HG03571 (cell line): ENCODE results near the gene IRF1.

Source experiments
- ATAC-seq: cut with Tn5 transposase; IDR thresholded peaks from one replicate; pipeline ENCODE4 v1.9.1; 2021; ENCODE audit not compliant: unreplicated experiment

The IRF1 gene

GRCh38 chr5:132463811-132464155, 26.8 kb downstream of the IRF1 start:
- ATAC-seq: no peak

DNA sequence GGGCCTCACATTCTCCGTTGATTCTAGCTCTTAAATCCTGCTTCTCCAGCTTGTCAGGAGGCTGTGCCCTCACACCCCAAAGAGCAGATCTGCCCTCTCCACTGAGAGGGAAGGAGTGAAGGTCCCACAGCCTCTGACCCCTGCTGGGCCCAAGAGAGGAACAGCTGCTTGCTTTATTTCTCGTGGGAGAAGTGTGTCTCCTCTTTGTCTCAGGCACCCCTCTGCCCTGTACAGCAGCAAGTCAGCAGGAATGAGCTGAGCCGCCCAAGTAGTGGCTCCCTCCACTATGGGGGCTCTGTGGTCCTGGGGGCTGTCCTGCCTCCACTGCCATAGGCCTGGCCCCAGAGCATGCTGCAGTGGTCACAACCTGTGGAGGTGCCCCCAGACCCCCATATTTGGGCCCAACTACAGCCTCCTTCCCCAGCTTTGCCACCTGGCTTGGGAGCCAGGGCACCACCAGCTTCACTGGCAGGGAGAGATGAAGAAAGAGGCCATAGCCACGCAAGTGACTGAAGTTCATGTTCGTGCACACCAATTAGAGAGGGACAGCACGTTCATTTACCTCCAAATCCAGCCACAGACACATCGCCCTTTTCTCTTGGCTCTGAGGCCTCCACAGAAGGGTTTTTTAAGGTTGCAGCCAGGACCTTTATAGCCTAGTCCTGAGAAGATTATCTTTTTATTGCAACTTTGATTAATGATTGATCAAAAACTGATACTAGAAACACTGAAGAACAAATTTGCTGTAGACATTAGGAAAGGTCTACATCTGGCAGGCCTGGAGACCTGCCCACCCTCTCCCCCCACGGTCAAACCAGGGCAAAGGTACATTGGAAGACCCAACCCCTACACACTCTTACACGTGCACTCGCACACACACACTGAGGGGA, 27.5 kb downstream of the IRF1 start:
- no peak for ATAC-seq

DNA sequence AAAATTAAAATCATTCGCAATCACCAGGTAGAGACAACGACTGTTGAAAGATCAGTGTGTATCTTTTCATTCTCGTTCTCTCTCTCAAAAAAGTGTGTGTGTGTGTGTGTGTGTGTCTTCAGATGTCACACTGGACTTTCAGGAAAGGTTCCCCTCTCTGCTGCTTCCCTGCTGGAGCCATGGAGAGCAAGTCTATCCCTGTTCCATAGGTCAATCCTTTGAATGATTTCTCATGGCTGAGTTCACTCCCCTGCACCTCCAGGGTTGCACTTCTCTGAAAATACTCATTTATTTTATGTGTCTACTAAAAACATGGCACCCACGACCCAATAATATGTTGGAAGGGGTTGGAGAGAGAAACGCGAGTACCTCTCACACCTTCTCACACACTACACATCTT, 28.2 kb downstream of the IRF1 start:
- ATAC-seq: no peak

GRCh38 chr5:132461569-132462070, 29.0 kb downstream of the IRF1 start:
- ATAC-seq: no peak

DNA sequence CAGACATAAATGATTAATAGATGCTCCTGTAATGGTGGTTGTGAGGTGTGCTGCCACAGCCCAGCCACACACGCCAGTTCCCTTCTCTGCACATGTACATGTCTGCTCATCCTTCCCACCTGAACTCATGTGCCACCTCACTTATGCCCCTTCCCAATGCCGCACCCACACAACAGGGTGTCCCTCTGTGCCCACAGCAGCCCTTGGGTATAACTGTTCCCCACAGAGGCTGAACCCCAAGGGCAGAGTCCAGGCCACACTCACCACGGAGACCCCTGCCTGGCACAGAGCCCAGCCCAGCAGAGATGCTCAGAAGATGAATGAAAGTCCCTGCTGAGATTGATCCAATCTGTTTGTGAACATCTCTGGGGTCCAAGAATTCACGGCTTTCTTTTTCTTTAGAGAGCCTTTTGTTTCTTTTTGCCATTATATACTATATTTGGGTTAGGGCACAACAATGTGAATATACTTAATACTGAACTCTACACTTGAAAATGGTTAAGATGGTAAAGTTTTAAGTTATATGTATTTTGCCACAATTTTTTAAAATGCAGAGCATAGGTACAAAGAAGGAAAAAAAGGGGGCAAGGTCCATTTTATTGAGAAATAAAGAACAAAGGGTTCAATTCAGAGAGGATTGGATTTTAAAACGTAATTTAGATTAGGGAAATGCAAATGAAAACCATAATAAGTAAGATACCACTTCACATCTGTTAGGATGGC, 29.6 kb downstream of the IRF1 start:
- no peak for ATAC-seq

GRCh38 chr5:132459983-132460838, 30.4 kb downstream of the IRF1 start:
- ATAC-seq: no peak

- ATAC-seq: no peak
Measured at GRCh38 chr5:132459031-132459982, 31.3 kb downstream of the IRF1 start.

DNA sequence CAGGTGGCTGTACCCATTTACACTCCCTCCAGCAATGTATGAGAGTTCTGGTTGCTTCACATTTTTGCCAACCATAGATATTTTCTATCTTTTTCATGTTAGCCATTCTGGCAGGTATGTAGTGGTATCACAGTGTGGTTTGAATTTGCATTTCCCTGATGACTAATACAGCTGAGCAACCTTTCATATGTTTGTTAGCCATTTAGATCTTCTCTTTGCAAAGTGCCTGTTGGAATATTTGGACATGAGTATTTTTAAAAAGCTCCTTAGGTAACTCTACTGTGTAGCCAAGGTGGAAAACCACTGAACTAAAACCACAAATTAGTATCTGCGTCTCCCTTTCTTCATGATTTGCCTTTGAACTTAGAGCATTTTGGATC, 31.9 kb downstream of the IRF1 start:
- ATAC-seq: peak; percentile 38

GRCh38 chr5:132458226-132458560, 32.4 kb downstream of the IRF1 start:
- no peak for ATAC-seq

- ATAC-seq: peak; percentile 4
Measured at GRCh38 chr5:132457371-132458225, 33.0 kb downstream of the IRF1 start.

GRCh38 chr5:132456987-132457361, 33.6 kb downstream of the IRF1 start:
- ATAC-seq: peak; percentile 13

GRCh38 chr5:132456296-132456986, 34.1 kb downstream of the IRF1 start:
- ATAC-seq: peak; percentile 63

GRCh38 chr5:132455614-132456115, 34.9 kb downstream of the IRF1 start:
- no peak for ATAC-seq

DNA sequence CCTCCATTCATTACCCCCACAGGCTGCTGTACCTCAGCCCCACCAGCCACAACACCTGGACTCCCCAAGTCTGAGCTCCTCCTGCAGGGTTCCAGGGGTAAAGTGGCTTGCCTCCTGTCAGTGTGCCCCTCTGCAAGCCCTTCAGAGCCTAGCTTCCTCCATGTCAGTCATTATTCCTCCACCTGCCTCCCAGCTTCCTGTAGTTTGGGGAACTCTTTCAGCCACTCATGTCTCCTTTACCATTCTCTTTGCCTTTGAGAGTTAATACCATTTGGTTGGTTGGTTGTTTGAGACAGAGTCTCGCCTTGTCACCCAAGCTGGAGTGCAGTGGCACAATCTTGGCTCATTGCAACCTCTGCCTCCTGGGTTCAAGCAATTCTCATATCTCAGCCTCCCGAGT, 36.2 kb downstream of the IRF1 start:
- no peak for ATAC-seq

DNA sequence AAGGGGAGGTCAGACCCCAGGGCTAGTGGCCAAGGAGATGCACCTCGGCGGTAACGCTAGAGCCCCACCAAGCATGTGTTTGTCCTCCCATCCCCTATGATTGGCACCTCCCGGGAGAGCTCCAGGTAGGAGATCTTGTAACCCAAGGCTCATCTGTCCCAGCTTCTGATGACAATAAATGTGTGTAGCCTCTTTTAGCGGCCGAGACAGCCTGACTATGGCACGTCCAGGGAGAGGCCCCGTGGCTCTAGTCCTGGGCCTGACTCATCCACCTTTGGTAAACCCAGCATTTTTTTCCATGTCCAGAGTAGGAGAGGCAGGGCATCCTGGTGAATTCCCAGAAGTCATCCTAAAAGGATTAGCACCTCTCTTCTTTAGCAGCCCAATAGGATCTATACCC, 39.2 kb downstream of the IRF1 start:
- no peak for ATAC-seq

DNA sequence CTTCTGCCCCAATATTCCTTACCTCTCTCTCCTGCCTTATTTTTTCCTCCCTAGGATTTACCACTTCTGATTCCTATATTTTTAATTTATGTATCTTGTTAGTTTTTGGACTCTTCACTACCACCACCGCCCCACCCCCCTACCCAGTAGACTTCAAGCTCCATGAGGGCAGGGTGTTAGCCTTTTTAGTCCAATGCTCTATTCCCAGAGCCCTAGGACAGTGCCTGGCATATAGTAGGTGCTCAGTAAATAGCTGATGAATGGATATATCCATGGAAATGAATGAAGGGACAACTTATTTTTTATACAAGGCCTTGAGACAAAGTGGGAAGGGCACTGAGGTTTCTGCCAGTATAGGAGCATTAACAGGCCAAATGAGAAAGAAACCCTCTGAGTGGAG, 41.5 kb downstream of the IRF1 start:
- ATAC-seq: no peak

DNA sequence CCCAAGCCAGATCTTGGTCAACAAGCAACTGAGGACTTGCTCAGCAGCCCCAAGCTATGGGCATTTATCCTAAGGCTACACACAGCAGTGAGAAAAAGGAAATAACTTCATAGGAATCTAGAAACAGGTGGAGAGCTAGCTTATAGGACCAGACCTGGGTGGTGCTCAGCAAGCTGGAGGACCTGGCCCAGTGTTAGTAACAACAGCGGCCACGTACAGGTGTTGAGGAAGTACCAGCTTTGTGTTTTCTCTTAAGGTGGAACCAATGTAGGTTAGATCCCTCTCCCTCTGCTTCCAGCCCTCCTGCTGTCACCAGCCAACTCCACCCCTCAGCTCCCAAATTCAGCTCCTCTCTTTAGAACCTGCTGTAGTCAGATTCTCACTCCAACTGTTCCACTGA, 43.4 kb downstream of the IRF1 start:
- ATAC-seq: no peak

- ATAC-seq: no peak
Measured at GRCh38 chr5:132446621-132447020, 44.0 kb downstream of the IRF1 start.

GRCh38 chr5:132445930-132446329, 44.6 kb downstream of the IRF1 start:
- no peak for ATAC-seq
